K562 (cell line): Measurements from ENCODE around the gene YJEFN3. TPM values are rescaled to one million over a fixed set of nuclear protein-coding genes. Genes with fewer than 3 reads are reported as not detected.
A peak's percentile ranks its signal among the peaks of the same experiment; 100 is the strongest.

Experiments used
- ATAC-seq: fragments of 200-7000 bp; cut with Tn5 transposase; 3 replicates; pipeline ENCODE4 v1.9.1; 2020; ENCODE audit warnings: moderate library complexity
- BruUV-seq: library from RNA; stranded (reverse); fragments of 400-500 nt; replicated peaks from 2 replicates; lab custom pipeline; 2021; lab: Mats Ljungman, UMichigan
- CTCF ChIA-PET: fragments of 300-600 bp; formaldehyde crosslinking; extraction: SDS; loops from one replicate; lab custom pipeline; 2021; ENCODE audit warnings: low intra/inter-chr PET ratio; lab: Yijun Ruan, JAX
- POLR2A ChIA-PET: fragments of 300-600, 350-650 bp; sonication (Branson Sonifier 250); formaldehyde crosslinking; extraction: SDS; loops from one replicate; lab custom pipeline; 2021; ENCODE audit warnings: antibody characterized with exemption, inconsistent platforms; lab: Yijun Ruan, JAX
- DNase-seq, 4 experiments: peaks; one replicate each; pipeline versions ENCODE4 v3.0.0 to v3.0.0-alpha.2; 2011 to 2018; ENCODE audit warnings: low spot score in 3 of 4, mixed read lengths in 3 of 4; ENCODE audit errors: extremely low read depth in 1 of 4
- FAIRE-seq: peaks from 2 replicates; lab custom pipeline; 2011; peaks lifted over from hg19 to GRCh38; lab: Jason Lieb, UNC
- H2AFZ ChIP-seq: 2 replicates; pipeline ENCODE4 v1.6.0; 2011; ENCODE audit warnings: low read depth, low read length, control low read depth, inconsistent platforms
- H3K27ac ChIP-seq: fragments of 200-600 bp; 3 replicates; pipeline ENCODE4 v1.8.0; 2011; ENCODE audit warnings: low read depth, mild to moderate bottlenecking, control low read depth, inconsistent platforms, low read length, moderate library complexity, mixed read lengths; ENCODE audit errors: extremely low read depth
- H3K27me3 ChIP-seq, 2 experiments: fragments of 300-600 bp in 1 of 2; 2 replicates in 1 of 2; 3 replicates in 1 of 2; pipeline versions ENCODE4 v1.6.0 to v1.8.0; 2011; ENCODE audit warnings: inconsistent platforms in 2 of 2, low read length in 2 of 2, mild to moderate bottlenecking in 1 of 2, mixed read lengths in 1 of 2, moderate library complexity in 1 of 2; ENCODE audit not compliant: control insufficient read depth in 2 of 2, insufficient read depth in 2 of 2
- H3K36me3 ChIP-seq: fragments of 300-600 bp; 3 replicates; pipeline ENCODE4 v1.8.0; 2011; ENCODE audit warnings: mild to moderate bottlenecking, low read length, inconsistent platforms; ENCODE audit not compliant: control insufficient read depth, insufficient read depth
- H3K4me1 ChIP-seq, 2 experiments: fragments of 200-600 bp in 1 of 2; replicated peaks in 1 of 2; 2 replicates in 1 of 2; 3 replicates in 1 of 2; pipeline versions ENCODE4 v1.5.1 to v1.8.0; 2011; ENCODE audit warnings: inconsistent platforms in 2 of 2, low read length in 2 of 2, mild to moderate bottlenecking in 1 of 2, mixed read lengths in 1 of 2, moderate library complexity in 1 of 2; ENCODE audit not compliant: control insufficient read depth in 2 of 2, insufficient read depth in 2 of 2
- H3K4me2 ChIP-seq: 2 replicates; pipeline ENCODE4 v1.6.1; 2011; ENCODE audit warnings: low read length, control low read depth, inconsistent platforms, mixed read lengths; ENCODE audit not compliant: insufficient read depth
- H3K4me3 ChIP-seq: fragments of 200-600 bp; sonication (generic), shearing (Covaris generic); 2 replicates; pipeline ENCODE4 v1.5.1; 2016; ENCODE audit warnings: control low read depth, inconsistent platforms
- H3K79me2 ChIP-seq: fragments of 200-600 bp; 3 replicates; pipeline ENCODE4 v1.8.0; 2011; ENCODE audit warnings: low read length, inconsistent platforms; ENCODE audit not compliant: control insufficient read depth, insufficient read depth
- H3K9ac ChIP-seq, 2 experiments: 2 replicates each; pipeline versions ENCODE4 v1.6.0 to v1.6.1; 2011; ENCODE audit warnings: low read depth in 2 of 2, low read length in 2 of 2, control low read depth in 1 of 2, inconsistent platforms in 1 of 2, mild to moderate bottlenecking in 1 of 2, mixed read lengths in 1 of 2; ENCODE audit not compliant: insufficient read depth in 1 of 2
- H3K9me1 ChIP-seq: one replicate; pipeline ENCODE4 v1.6.0; 2011; ENCODE audit warnings: inconsistent platforms, mild to moderate bottlenecking, low read length, moderate library complexity; ENCODE audit not compliant: control insufficient read depth, insufficient read depth
- H3K9me3 ChIP-seq: replicated peaks from 2 replicates; pipeline ENCODE4 v1.5.1; 2011; ENCODE audit warnings: low read depth, low read length, inconsistent platforms; ENCODE audit not compliant: control insufficient read depth, insufficient read depth
- H4K20me1 ChIP-seq: replicated peaks from 2 replicates; pipeline ENCODE4 v1.6.1; 2011; ENCODE audit warnings: low read length, inconsistent platforms, mixed read lengths; ENCODE audit not compliant: control insufficient read depth, insufficient read depth
- JUN ChIP-seq, 2 experiments: sonication (generic) in 1 of 2; formaldehyde crosslinking in 1 of 2; IDR thresholded peaks; 2 replicates each; pipeline versions ENCODE4 v1.6.1 to v1.8.0; 2012 to 2022; ENCODE audit warnings: borderline replicate concordance in 2 of 2, mild to moderate bottlenecking in 2 of 2, improper control_type of control experiment in 1 of 2, low read depth in 1 of 2, low read length in 1 of 2, missing genetic modification reagents in 1 of 2
- NFRKB ChIP-seq: fragments of 450-650 bp; IDR thresholded peaks from 2 replicates; pipeline ENCODE4 v1.6.1; 2016; ENCODE audit warnings: low read depth
- PHTF2 ChIP-seq: fragments of 250-450 bp; sonication (Bioruptor Pico); IDR thresholded peaks from 2 replicates; pipeline ENCODE4 v1.5.0; 2021; ENCODE audit warnings: mild to moderate bottlenecking
- RHOXF2B ChIP-seq: fragments of 250-450 bp; sonication (Bioruptor Pico); conservative IDR thresholded peaks from 2 replicates; pipeline ENCODE4 v1.5.1; 2021
- U2AF2 ChIP-seq: fragments of 200-400 bp; formaldehyde crosslinking; optimal IDR thresholded peaks from 2 replicates; pipeline ENCODE3; 2017; ENCODE audit warnings: low read depth, mild to moderate bottlenecking, low read length
- ZBTB8A ChIP-seq: fragments of 450-650 bp; IDR thresholded peaks from 2 replicates; pipeline ENCODE4 v1.6.1; 2018; ENCODE audit warnings: mild to moderate bottlenecking, moderate library complexity; ENCODE audit not compliant: partially characterized antibody
- WGBS: fragments of 100-300 bp; shearing (Covaris generic); methylation state at CpG from one replicate; pipeline ENCODE4 v1.1.6; 2016; ENCODE audit warnings: low coverage, mixed read lengths; ENCODE audit not compliant: insufficient coverage; ENCODE audit errors: missing lambda C conversion rate; 5-methylcytosine and 5-hydroxymethylcytosine counted together
- in situ Hi-C: fragments of 300-500 bp; cut with MboI; formaldehyde crosslinking; loops from 4 replicates; pipeline ENCODE4 v1.15.0; 2018; ENCODE audit warnings: inconsistent platforms, mixed read lengths
- intact Hi-C: fragments of 100-400 bp; cut with micrococcal nuclease; formaldehyde crosslinking; loops from 2 replicates; pipeline ENCODE4 v1.14.2; 2022
- polyA plus RNA-seq, 8 experiments: library from polyadenylated mRNA; depleted of rRNA in 4 of 8; stranded (reverse) in 5 of 8; unstranded in 3 of 8; fragments of >200 nt; fragmentation: Nextera tagmentation in 2 of 8; fragmentation: Illumina TruSeq in 1 of 8; extraction: Ambion mirVana in 2 of 8; extraction: Trizol in 1 of 8; gene quantifications; 2 replicates each; pipeline versions ENCODE4 v1.2.1 to v1.2.3, GENCODE V29; 2011 to 2014; ENCODE audit warnings: inconsistent platforms in 1 of 8, missing spikeins in 1 of 8
- total RNA-seq, 7 experiments: library from RNA; depleted of rRNA in 6 of 7; stranded (reverse); fragments of >200 nt in 6 of 7; fragmentation: Illumina TruSeq in 2 of 7; extraction: Trizol in 2 of 7; gene quantifications; 2 replicates each; pipeline versions ENCODE4 v1.2.1 to v1.2.3, GENCODE V29; 2011 to 2021; ENCODE audit warnings: low replicate concordance in 1 of 7
- TF ChIP-seq, protein P1 (sequence below): fragments of 250-450 bp; sonication (Bioruptor Pico); IDR thresholded peaks from 2 replicates; pipeline ENCODE4 v1.4.0; 2020
- TF ChIP-seq, protein P2 (sequence below): fragments of 250-450 bp; sonication (Bioruptor Pico); IDR thresholded peaks from 2 replicates; pipeline ENCODE4 v1.6.1; 2021; ENCODE audit warnings: mild to moderate bottlenecking
- TF ChIP-seq, protein P3 (sequence below): fragments of 450-650 bp; IDR thresholded peaks from 2 replicates; pipeline ENCODE4 v1.6.1; 2014; ENCODE audit warnings: low read depth, mild to moderate bottlenecking, moderate library complexity, borderline replicate concordance

YJEFN3 gene
- total and polyA plus RNA-seq, 9 of the 15 experiments (the other 6 are each of a cell fraction or from before 2014, with no cell fraction given): 0.04 to 5.8 (median 1.3) TPM; not detected in 1

DNA sequence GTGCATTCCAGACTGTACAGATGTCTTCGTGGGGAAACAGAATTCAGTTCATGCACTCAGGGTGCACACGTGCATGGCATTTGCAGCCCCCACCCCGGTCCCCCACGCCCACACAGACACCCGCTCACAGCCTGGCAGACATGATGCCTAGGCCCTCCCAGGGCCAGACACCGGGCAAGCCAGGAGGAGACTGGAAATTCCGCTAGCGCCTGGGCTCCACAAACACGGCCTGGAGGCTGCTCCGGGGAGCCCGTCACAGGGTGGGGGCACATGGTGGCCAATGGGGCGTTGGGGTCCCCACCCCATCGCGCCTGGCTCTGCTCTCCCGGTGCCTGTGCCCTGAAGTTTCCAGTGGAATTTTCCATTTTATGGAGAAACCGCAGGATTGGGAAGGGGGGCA is 12.9 kb downstream of the YJEFN3 start:
- H3K79me2 ChIP-seq: no peaks in the 10 kb centered on the region

More for the DNA sequence above, 12.9 kb downstream of the YJEFN3 start:
- Histone ChIP-seq H2AFZ (0 out of 2 replicates have a peak overlapping the region, but pooled peaks have one; percentile 39), H3K4me3 (no peak overlapping the region), H4K20me1 (no peaks in the 10 kb centered on the region), H3K9ac (peak overlapping the region in 1 of 2 experiments; percentile 61; a peak in 1 of 4 replicates), H3K4me2 (peak overlapping the region; percentile 38; the same call in 1 of the 2 replicates), H3K9me3 (no peaks in the 10 kb centered on the region; the same call in 1 of the 2 replicates), H3K9me1 (no peaks in the 10 kb centered on the region), H3K27me3 (peaks cover 3 to 13% of the 10 kb centered on the region in 2 experiments; a peak in 1 of 5 replicates), H3K27ac (no peak overlapping the region), H3K36me3 (no peaks in the 10 kb centered on the region), H3K4me1 (peaks cover 2 to 73% of the 10 kb centered on the region in 2 experiments; a peak in 2 of 5 replicates)
- ChIA-PET CTCF (no interaction called here), POLR2A (interaction anchor here (0.6 to 1.0 kb wide), 3 partner anchors 8 to 407 kb away, joined by 4 to 5 read pairs (median 4); partner anchors contain the start of gene YJEFN3)
- no TSS peak for BruUV-seq
- intact Hi-C loops: no loop called here
- in situ Hi-C loops: loop anchor here (25.0 kb wide), 1 partner anchor 96 kb away; the partner anchor contains the start of genes GMIP and LPAR2
- no peak for FAIRE-seq
- no peak for DNase-seq
- 55% methylated on average over 16 of the region's 16 CpGs for WGBS
- ATAC-seq: no peak
- TF ChIP-seq, protein P1, sequence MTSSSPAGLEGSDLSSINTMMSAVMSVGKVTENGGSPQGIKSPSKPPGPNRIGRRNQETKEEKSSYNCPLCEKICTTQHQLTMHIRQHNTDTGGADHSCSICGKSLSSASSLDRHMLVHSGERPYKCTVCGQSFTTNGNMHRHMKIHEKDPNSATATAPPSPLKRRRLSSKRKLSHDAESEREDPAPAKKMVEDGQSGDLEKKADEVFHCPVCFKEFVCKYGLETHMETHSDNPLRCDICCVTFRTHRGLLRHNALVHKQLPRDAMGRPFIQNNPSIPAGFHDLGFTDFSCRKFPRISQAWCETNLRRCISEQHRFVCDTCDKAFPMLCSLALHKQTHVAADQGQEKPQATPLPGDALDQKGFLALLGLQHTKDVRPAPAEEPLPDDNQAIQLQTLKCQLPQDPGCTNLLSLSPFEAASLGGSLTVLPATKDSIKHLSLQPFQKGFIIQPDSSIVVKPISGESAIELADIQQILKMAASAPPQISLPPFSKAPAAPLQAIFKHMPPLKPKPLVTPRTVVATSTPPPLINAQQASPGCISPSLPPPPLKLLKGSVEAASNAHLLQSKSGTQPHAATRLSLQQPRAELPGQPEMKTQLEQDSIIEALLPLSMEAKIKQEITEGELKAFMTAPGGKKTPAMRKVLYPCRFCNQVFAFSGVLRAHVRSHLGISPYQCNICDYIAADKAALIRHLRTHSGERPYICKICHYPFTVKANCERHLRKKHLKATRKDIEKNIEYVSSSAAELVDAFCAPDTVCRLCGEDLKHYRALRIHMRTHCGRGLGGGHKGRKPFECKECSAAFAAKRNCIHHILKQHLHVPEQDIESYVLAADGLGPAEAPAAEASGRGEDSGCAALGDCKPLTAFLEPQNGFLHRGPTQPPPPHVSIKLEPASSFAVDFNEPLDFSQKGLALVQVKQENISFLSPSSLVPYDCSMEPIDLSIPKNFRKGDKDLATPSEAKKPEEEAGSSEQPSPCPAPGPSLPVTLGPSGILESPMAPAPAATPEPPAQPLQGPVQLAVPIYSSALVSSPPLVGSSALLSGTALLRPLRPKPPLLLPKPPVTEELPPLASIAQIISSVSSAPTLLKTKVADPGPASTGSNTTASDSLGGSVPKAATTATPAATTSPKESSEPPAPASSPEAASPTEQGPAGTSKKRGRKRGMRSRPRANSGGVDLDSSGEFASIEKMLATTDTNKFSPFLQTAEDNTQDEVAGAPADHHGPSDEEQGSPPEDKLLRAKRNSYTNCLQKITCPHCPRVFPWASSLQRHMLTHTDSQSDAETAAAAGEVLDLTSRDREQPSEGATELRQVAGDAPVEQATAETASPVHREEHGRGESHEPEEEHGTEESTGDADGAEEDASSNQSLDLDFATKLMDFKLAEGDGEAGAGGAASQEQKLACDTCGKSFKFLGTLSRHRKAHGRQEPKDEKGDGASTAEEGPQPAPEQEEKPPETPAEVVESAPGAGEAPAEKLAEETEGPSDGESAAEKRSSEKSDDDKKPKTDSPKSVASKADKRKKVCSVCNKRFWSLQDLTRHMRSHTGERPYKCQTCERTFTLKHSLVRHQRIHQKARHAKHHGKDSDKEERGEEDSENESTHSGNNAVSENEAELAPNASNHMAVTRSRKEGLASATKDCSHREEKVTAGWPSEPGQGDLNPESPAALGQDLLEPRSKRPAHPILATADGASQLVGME (CRISPR knock-in tag): no peak
- TF ChIP-seq, protein P2, sequence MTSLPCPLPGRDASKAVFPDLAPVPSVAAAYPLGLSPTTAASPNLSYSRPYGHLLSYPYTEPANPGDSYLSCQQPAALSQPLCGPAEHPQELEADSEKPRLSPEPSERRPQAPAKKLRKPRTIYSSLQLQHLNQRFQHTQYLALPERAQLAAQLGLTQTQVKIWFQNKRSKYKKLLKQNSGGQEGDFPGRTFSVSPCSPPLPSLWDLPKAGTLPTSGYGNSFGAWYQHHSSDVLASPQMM (CRISPR knock-in tag): no peak
- TF ChIP-seq NFRKB: no peak
- TF ChIP-seq PHTF2 (CRISPR knock-in tag): no peak
- no peak for TF ChIP-seq U2AF2
- no peak for TF ChIP-seq ZBTB8A
- no peak for TF ChIP-seq RHOXF2B (CRISPR knock-in tag)
- no peak for TF ChIP-seq JUN (IDR thresholded peaks at IDR 0.05; ENCODE audit: borderline replicate concordance, low read depth, low read length)
- TF ChIP-seq JUN (CRISPR knock-in tag; IDR thresholded peaks at IDR 0.05; ENCODE audit: borderline replicate concordance): no peak
- TF ChIP-seq, protein P3, sequence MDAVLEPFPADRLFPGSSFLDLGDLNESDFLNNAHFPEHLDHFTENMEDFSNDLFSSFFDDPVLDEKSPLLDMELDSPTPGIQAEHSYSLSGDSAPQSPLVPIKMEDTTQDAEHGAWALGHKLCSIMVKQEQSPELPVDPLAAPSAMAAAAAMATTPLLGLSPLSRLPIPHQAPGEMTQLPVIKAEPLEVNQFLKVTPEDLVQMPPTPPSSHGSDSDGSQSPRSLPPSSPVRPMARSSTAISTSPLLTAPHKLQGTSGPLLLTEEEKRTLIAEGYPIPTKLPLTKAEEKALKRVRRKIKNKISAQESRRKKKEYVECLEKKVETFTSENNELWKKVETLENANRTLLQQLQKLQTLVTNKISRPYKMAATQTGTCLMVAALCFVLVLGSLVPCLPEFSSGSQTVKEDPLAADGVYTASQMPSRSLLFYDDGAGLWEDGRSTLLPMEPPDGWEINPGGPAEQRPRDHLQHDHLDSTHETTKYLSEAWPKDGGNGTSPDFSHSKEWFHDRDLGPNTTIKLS: no peak
